Measurements from ENCODE around the gene CAMKV. TPM values are rescaled to one million over a fixed set of nuclear protein-coding genes. Genes with fewer than 3 reads are reported as not detected.

Gene CAMKV
- total RNA-seq = not detected in 2 replicates

GRCh38 chr3:49869525-49870126 lies at the start of gene CAMKV:
Gene CAMKV, minus strand, starts transcription at chr3:49869906. Its CDS starts 7,518 bp downstream, at chr3:49862388.

DNA sequence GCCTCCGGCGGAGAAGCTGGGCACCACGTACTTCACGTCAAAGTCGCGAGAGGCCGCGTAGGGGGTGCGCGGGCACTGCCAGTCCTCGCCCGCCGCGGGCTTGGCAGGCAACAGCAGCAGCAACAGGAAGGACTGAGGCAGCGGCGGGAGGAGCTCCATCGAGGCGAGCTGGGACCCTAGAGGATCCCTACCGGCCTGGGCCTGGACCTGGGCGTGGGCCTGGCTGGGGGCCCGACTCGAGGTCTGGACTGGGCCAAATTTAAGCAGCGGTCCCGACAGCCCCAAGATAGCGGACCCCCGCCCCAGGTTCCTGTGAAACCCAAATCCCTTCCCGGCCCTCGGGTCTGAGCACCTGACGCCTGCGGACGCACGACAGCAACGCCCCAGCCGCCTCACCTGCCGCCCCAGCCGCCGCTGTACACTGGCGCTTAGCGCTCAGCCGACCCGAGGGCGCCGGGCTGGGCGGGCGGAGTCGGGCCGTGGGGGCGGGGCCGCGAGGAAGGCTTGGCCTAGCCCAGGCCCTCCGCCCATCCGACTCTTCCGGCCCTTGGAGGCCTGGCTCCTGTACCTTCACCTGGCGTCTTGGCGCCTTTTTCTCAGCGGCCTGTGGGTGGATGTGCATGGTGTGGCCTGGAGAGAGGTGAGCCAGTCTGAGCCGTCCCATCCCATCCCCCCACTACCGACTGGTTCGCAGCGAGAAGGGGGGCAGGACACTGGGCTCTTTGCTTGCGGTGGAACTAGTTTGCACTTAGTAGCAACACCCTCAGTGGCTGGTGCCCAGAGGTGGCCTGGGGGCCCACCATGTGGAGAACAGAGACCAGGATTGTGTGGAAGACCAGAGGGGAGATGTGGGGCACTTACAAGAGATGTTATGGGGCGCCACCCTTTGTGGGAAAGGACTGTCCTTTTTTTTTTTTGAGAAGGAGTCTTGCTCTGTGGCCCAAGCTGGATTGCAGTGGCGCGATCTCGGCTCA lies 34.0 kb upstream of the CAMKV start, which contains the start of gene MST1R:
MST1R (minus strand) TSS at position 423 of the 974 bp plus-strand sequence; CDS start at position 159, 264 bp downstream.

GRCh38 chr3:49856181-49857005 lies 13.3 kb downstream of the CAMKV start, which contains the start of gene TRAIP:
Gene TRAIP, minus strand, starts transcription at chr3:49856564. Its CDS starts 111 bp downstream, at chr3:49856453.

GRCh38 chr3:49813497-49814174 lies 56.1 kb downstream of the CAMKV start, which contains the start of gene UBA7:
Gene UBA7, minus strand, starts transcription at chr3:49813953. Its CDS starts 166 bp downstream, at chr3:49813787.

Other genes with a start within 250 kb of the CAMKV start
- 70.9 and 74.4 TPM in 2 replicates for gene APEH, start 195.6 kb downstream of the CAMKV start, total RNA-seq
- 1.1 and 1.3 TPM in 2 replicates for gene MST1, start 180.4 kb downstream of the CAMKV start, total RNA-seq
- 20.1 and 21.2 TPM in 2 replicates for gene RNF123, start 180.3 kb downstream of the CAMKV start, total RNA-seq
- gene AMIGO3, start 150.2 kb downstream of the CAMKV start, total RNA-seq = 1.5 TPM in 1 of 2 replicates, not detected in the other
- 63.4 and 65.8 TPM in 2 replicates for gene GMPPB, start 146.0 kb downstream of the CAMKV start, total RNA-seq
- 35.8 and 36.9 TPM in 2 replicates for gene IP6K1, start 83.4 kb downstream of the CAMKV start, total RNA-seq
- not detected in 2 replicates for gene CDHR4, start 70.0 kb downstream of the CAMKV start, total RNA-seq
- 12.7 and 17.6 TPM in 2 replicates for gene INKA1, start 66.6 kb downstream of the CAMKV start, total RNA-seq
- gene UBA7, start 56.0 kb downstream of the CAMKV start, total RNA-seq = 36.6 and 46.2 TPM in 2 replicates
- gene TRAIP, start 13.3 kb downstream of the CAMKV start, total RNA-seq = 8.4 and 9.1 TPM in 2 replicates
- 0.79 and 1.7 TPM in 2 replicates for gene MST1R, start 34.0 kb upstream of the CAMKV start, total RNA-seq
- 23.2 and 27.2 TPM in 2 replicates for gene MON1A, start 59.9 kb upstream of the CAMKV start, total RNA-seq
- 20.2 and 22.9 TPM in 2 replicates for gene RBM6, start 70.2 kb upstream of the CAMKV start, total RNA-seq
- gene RBM5, start 219.0 kb upstream of the CAMKV start, total RNA-seq = 60.9 and 68.9 TPM in 2 replicates